Cardiac muscle cell (in vitro differentiated cells and primary cell): ENCODE measurements around the gene PPP1R3A. TPM values are rescaled to one million over a fixed set of nuclear protein-coding genes. Genes with fewer than 3 reads are reported as not detected.
A peak's percentile ranks its signal among the peaks of the same experiment; 100 is the strongest.

Experiments used
- DNase-seq, 2 donors: peaks; one replicate each; pipeline versions ENCODE4 v3.0.0 to v3.0.0-alpha.2; 2010 to 2017; ENCODE audit warnings: low read depth in 1 of 2, low spot score in 1 of 2
- H3K27ac ChIP-seq: fragments of 200-600 bp; sonication (generic); 2 replicates; pipeline ENCODE4 v1.5.1; 2016
- H3K27me3 ChIP-seq: fragments of 200-600 bp; sonication (generic); 2 replicates; pipeline ENCODE4 v1.6.0; 2016; ENCODE audit warnings: control low read depth
- H3K36me3 ChIP-seq: fragments of 200-600 bp; sonication (generic); 2 replicates; pipeline ENCODE4 v1.5.1; 2016; ENCODE audit warnings: control low read depth
- H3K4me1 ChIP-seq: fragments of 200-600 bp; sonication (generic); 2 replicates; pipeline ENCODE4 v1.8.1; 2017; ENCODE audit warnings: low read depth, mild to moderate bottlenecking, mixed run types
- H3K4me3 ChIP-seq: fragments of 200-600 bp; sonication (generic); 2 replicates; pipeline ENCODE4 v1.5.1; 2016; ENCODE audit warnings: mild to moderate bottlenecking
- H3K9me3 ChIP-seq: fragments of 200-600 bp; sonication (generic); 2 replicates; pipeline ENCODE4 v1.5.1; 2017; ENCODE audit warnings: low read depth, mild to moderate bottlenecking, control low read depth
- polyA plus RNA-seq: library from polyadenylated mRNA; unstranded; fragments of >200 nt; fragmentation: Nextera tagmentation; extraction: Ambion mirVana; gene quantifications from 2 replicates; pipeline ENCODE4 v1.2.1, GENCODE V29; 2016
- total RNA-seq: library from RNA; depleted of rRNA; stranded (reverse); fragments of >200 nt; gene quantifications from 2 replicates; pipeline ENCODE4 v1.2.3, GENCODE V29; 2016
- TF ChIP-seq, protein P1 (sequence below): IDR thresholded peaks from 2 replicates; pipeline ENCODE4 v1.5.1; 2012; ENCODE audit warnings: low read depth, mild to moderate bottlenecking, low read length

The PPP1R3A gene
- total and polyA plus RNA-seq, 2 experiments from 2014 or later = 17.5 to 24.2 TPM

GRCh38 chr7:113904521-113904920 lies 14.3 kb downstream of the PPP1R3A start:
- Histone ChIP-seq H3K4me1 (no peaks in the 10 kb centered on the region), H3K27me3 (no peaks in the 10 kb centered on the region), H3K27ac (no peak overlapping the region), H3K4me3 (no peak overlapping the region), H3K36me3 (no peaks in the 10 kb centered on the region), H3K9me3 (no peaks in the 10 kb centered on the region)
- DNase-seq = no peak
- TF ChIP-seq, protein P1, sequence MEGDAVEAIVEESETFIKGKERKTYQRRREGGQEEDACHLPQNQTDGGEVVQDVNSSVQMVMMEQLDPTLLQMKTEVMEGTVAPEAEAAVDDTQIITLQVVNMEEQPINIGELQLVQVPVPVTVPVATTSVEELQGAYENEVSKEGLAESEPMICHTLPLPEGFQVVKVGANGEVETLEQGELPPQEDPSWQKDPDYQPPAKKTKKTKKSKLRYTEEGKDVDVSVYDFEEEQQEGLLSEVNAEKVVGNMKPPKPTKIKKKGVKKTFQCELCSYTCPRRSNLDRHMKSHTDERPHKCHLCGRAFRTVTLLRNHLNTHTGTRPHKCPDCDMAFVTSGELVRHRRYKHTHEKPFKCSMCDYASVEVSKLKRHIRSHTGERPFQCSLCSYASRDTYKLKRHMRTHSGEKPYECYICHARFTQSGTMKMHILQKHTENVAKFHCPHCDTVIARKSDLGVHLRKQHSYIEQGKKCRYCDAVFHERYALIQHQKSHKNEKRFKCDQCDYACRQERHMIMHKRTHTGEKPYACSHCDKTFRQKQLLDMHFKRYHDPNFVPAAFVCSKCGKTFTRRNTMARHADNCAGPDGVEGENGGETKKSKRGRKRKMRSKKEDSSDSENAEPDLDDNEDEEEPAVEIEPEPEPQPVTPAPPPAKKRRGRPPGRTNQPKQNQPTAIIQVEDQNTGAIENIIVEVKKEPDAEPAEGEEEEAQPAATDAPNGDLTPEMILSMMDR = no peak

- no peaks in the 10 kb centered on the region for H3K9me3 ChIP-seq
- peaks cover 34% of the 10 kb centered on the region for H3K4me1 ChIP-seq
- no peak overlapping the region for H3K4me3 ChIP-seq
- peak overlapping the region; percentile 40 for H3K27ac ChIP-seq
- H3K27me3 ChIP-seq = no peaks in the 10 kb centered on the region
- TF ChIP-seq, protein P1 = no peak
- DNase-seq = peak in 1 of 2 donors; percentile 50
- H3K36me3 ChIP-seq = no peaks in the 10 kb centered on the region
These were observed 26.0 kb downstream of the PPP1R3A start for GRCh38 chr7:113892818-113893217.

- Histone ChIP-seq H3K27ac (peak overlapping the region; percentile 40), H3K9me3 (no peaks in the 10 kb centered on the region), H3K27me3 (no peaks in the 10 kb centered on the region), H3K36me3 (no peaks in the 10 kb centered on the region), H3K4me1 (peaks cover 24% of the 10 kb centered on the region), H3K4me3 (no peak overlapping the region)
- TF ChIP-seq, protein P1 = no peak
- peak in 1 of 2 donors; percentile 3 for DNase-seq
These were observed 27.0 kb downstream of the PPP1R3A start for GRCh38 chr7:113891828-113892227.

GRCh38 chr7:113891031-113891350 lies 27.8 kb downstream of the PPP1R3A start:
- no peak overlapping the region for H3K27ac ChIP-seq

GRCh38 chr7:113890331-113891030 lies 28.3 kb downstream of the PPP1R3A start:
- TF ChIP-seq, protein P1 = no peak
- H3K27ac ChIP-seq = no peak overlapping the region
- no peak for DNase-seq
- H3K9me3 ChIP-seq = no peaks in the 10 kb centered on the region
- no peaks in the 10 kb centered on the region for H3K27me3 ChIP-seq
- no peaks in the 10 kb centered on the region for H3K36me3 ChIP-seq
- H3K4me3 ChIP-seq = no peak overlapping the region
- peaks cover 24% of the 10 kb centered on the region for H3K4me1 ChIP-seq

More at GRCh38 chr7:113891031-113891350, 27.8 kb downstream of the PPP1R3A start:
- Histone ChIP-seq H3K9me3 (no peaks in the 10 kb centered on the region), H3K36me3 (no peaks in the 10 kb centered on the region), H3K27me3 (no peaks in the 10 kb centered on the region), H3K4me1 (peaks cover 24% of the 10 kb centered on the region), H3K4me3 (no peak overlapping the region)
- DNase-seq = no peak
- TF ChIP-seq, protein P1 = no peak

- TF ChIP-seq, protein P1 = no peak
- Histone ChIP-seq H3K27me3 (no peaks in the 10 kb centered on the region), H3K4me1 (no peaks in the 10 kb centered on the region), H3K9me3 (no peaks in the 10 kb centered on the region), H3K36me3 (no peaks in the 10 kb centered on the region), H3K27ac (no peak overlapping the region), H3K4me3 (no peak overlapping the region)
- DNase-seq = no peak
These were observed 35.7 kb downstream of the PPP1R3A start for GRCh38 chr7:113883096-113883495.
